ENCODE data around the gene NUB1.

NUB1 gene

DNA sequence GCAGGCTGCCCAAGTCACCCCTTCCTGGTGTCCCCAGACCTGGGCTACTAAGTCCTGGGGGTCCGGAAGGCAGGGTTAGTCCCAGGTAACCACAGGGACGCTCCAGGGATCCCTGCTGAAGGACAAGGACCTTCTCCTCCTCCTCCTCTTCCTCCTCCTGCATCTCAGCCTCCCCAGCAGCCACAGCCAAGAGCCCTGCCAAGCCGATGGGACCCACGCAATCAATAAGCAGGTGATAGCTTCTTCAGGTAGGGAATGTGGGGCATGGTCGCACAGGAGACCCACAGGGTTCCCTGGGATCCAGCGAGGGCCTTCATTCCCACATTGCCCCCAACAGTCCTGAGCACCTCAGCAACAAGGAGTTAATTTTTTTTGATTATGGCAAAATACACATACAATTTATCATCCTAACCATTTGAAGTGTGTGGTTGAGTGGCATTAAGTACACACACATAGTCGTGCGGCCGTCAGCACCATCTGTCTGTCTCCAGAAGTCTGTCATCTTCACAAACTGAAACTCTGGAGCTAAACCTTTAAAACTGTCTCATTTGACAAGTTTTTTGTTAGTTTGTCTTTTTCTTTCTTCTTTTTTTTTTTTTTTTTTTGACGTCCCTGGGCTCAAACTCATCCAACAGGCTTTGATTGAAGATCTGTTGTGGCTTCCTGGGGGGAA lies 86.2 kb downstream of the NUB1 start:
- Mint-ChIP-seq H3K27me3 (ENCODE audit: low read depth) (peaks cover 9% of the 10 kb centered on the region), H3K4me1 (ENCODE audit: low read depth) (peaks cover 22% of the 10 kb centered on the region), H3K9me3 (no peaks in the 10 kb centered on the region), H3K36me3 (ENCODE audit: low read depth) (no peaks in the 10 kb centered on the region), H3K4me3 (no peak overlapping the region), H3K27ac (peak overlapping the region; percentile 20)
